Heart left ventricle (tissue), 16 donors: ENCODE measurements around the gene CLCN6. TPM values are rescaled to one million over a fixed set of nuclear protein-coding genes. Genes with fewer than 3 reads are reported as not detected.
A peak's percentile ranks its signal among the peaks of the same experiment; 100 is the strongest.

Experiments
- ATAC-seq, 4 donors: fragments of 200-7000 bp; cut with Tn5 transposase; one replicate each; pipeline ENCODE4 v1.9.1; 2020 to 2022; ENCODE audit warnings: moderate library complexity in 4 of 4, mild to moderate bottlenecking in 3 of 4, moderate number of reproducible peaks in 1 of 4
- DNase-seq, 5 donors: peaks; one replicate each; pipeline ENCODE4 v3.0.0-alpha.2; 2020
- H3K27ac ChIP-seq, 12 donors: fragments of 200-600 bp; sonication (generic) in 4 of 12; one replicate each; pipeline versions ENCODE4 v1.5.0 to v1.8.0; 2016 to 2022; ENCODE audit warnings: mild to moderate bottlenecking in 2 of 12
- H3K27me3 ChIP-seq, 9 donors: fragments of 200-600 bp; sonication (generic) in 2 of 9; one replicate each; pipeline versions ENCODE4 v1.5.1 to v1.8.0; 2016 to 2022; ENCODE audit warnings: mild to moderate bottlenecking in 3 of 9
- H3K36me3 ChIP-seq, 9 donors: fragments of 200-600 bp; sonication (generic) in 2 of 9; one replicate each; pipeline versions ENCODE4 v1.5.0 to v1.8.0; 2018 to 2022; ENCODE audit warnings: mild to moderate bottlenecking in 2 of 9
- H3K4me1 ChIP-seq, 12 donors: fragments of 200-600 bp; sonication (generic) in 4 of 12; one replicate each; pipeline versions ENCODE4 v1.5.0 to v1.8.0; 2016 to 2022; ENCODE audit warnings: mild to moderate bottlenecking in 3 of 12
- H3K4me3 ChIP-seq, 12 donors: fragments of 200-600 bp; sonication (generic) in 4 of 12; one replicate each; pipeline versions ENCODE4 v1.5.0 to v1.8.0; 2017 to 2022; ENCODE audit warnings: mild to moderate bottlenecking in 9 of 12, moderate library complexity in 4 of 12
- H3K9me3 ChIP-seq, 12 donors: fragments of 200-600 bp; sonication (generic) in 4 of 12; one replicate each; pipeline versions ENCODE4 v1.5.0 to v1.8.0; 2016 to 2022; ENCODE audit warnings: mild to moderate bottlenecking in 1 of 12
- POLR2A ChIP-seq, 2 donors: fragments of 450-650 bp; IDR thresholded peaks; one replicate each; pipeline ENCODE4 v1.6.1; 2017; ENCODE audit warnings: antibody characterized with exemption in 2 of 2, mild to moderate bottlenecking in 2 of 2, moderate library complexity in 2 of 2
- WGBS, 4 donors: extraction: QIAGEN DNeasy Blood & Tissue Kit in 2 of 4; methylation state at CpG; one replicate each; pipeline versions ENCODE4 v1.1.5 to v1.1.7; 2013 to 2018; 5-methylcytosine and 5-hydroxymethylcytosine counted together
- intact Hi-C, 10 donors: fragments of 100-400 bp; cut with DNase I; formaldehyde crosslinking; loops; one replicate each; pipeline versions ENCODE4 v1.11.1 to v1.14.2; 2022
- polyA plus RNA-seq, 2 donors: library from polyadenylated mRNA; stranded (reverse); fragments of 200-250 nt; gene quantifications; one replicate each; pipeline ENCODE4 v1.2.3, GENCODE V29; 2013
- total RNA-seq, 9 donors: library from RNA; depleted of rRNA in 2 of 9; stranded (reverse); fragments of >200 nt in 2 of 9; fragmentation: NEBNext Ultra II Directional in 3 of 9; extraction: Animal tissue kit (Norgen Biotek cat#: 25700) in 3 of 9; gene quantifications; one replicate each; pipeline versions ENCODE4 v1.1.0 to v1.2.4, GENCODE V29; 2016 to 2023
- TF ChIP-seq, protein P1 (sequence below), 12 donors: fragments of 200-600 bp; sonication (generic) in 4 of 12; IDR thresholded peaks; one replicate each; pipeline versions ENCODE4 v1.5.0 to v1.8.0; 2018 to 2022; ENCODE audit warnings: antibody characterized with exemption in 12 of 12, mild to moderate bottlenecking in 5 of 12
- donor health status: ischemic (EF 13 %, LVEDD 7.1; RV severe dilation, severe dysfunction).
- donor health status: healthy with polysubstance abuse.
- donor health status: DM: no; HTN: yes; CAD: no.
- donor health status: DM: no; HTN: no; CAD: no.
- donor health status: ischemic (EF 25% LVEDD 6.9; RV normal size, moderate dysfunction).
- donor health status: ischemic (EF 25% LVEDD 5.7; RV mildly dilated, moderate dysfunction).
- donor health status: healthy.
- donor health status: DM: yes; HTN: yes; CAD: no.
- donor health status: ischemic (EF 35%, LVEDD 5.7; RV mildly dilated, moderate dysfunction).
- donor health status: nonischemic (EF 11% LVEDD 7.7; RV severe dilation, severe dysfunction).
- donor health status: DM: yes; HTN: yes; CAD: no.
- donor health status: PGD.
- donor health status: ischemic (EF 29% LVEDD 5.4; RV normal size, mild dysfunction).
- donor health status: nonischemic (EF 23%, LVEDD 6.1; RV moderate dilation, normal function).

The CLCN6 gene
- total and polyA plus RNA-seq, 11 donors: 10.2 to 21.5 (median 17.2) TPM

DNA sequence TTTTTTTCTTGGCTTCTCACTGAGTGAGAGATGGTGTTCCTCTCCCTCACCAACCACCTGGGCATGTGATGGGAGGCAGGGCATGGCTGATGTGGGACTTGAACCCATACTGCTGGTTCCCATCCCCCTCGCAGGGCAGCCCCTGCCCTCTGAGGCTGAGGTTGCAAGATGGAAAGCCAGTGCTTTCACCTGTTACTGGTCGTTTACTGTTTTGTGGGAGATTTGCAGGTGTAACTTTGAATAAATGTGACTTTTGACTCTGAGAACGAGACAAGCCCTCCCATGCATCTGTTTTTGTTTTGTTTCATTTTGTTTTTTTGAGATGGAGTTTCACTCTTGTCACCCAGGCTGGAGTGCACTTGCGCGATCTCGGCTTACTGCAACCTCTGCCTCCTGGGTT is 22.4 kb upstream of the CLCN6 start:
- H3K27me3 ChIP-seq: no peaks in the 10 kb centered on the region
- no peaks in the 10 kb centered on the region for H3K9me3 ChIP-seq
- no peak for DNase-seq
- no peak for TF ChIP-seq POLR2A (IDR thresholded peaks at IDR 0.05)
- TF ChIP-seq, protein P1, sequence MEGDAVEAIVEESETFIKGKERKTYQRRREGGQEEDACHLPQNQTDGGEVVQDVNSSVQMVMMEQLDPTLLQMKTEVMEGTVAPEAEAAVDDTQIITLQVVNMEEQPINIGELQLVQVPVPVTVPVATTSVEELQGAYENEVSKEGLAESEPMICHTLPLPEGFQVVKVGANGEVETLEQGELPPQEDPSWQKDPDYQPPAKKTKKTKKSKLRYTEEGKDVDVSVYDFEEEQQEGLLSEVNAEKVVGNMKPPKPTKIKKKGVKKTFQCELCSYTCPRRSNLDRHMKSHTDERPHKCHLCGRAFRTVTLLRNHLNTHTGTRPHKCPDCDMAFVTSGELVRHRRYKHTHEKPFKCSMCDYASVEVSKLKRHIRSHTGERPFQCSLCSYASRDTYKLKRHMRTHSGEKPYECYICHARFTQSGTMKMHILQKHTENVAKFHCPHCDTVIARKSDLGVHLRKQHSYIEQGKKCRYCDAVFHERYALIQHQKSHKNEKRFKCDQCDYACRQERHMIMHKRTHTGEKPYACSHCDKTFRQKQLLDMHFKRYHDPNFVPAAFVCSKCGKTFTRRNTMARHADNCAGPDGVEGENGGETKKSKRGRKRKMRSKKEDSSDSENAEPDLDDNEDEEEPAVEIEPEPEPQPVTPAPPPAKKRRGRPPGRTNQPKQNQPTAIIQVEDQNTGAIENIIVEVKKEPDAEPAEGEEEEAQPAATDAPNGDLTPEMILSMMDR (IDR thresholded peaks at IDR 0.05): no peak
- intact Hi-C loops: loop anchor here in 2 of 10 donors (5.0 to 10.0 kb wide), 2 partner anchors 46 to 49 kb away; partner anchors contain the start of gene AGTRAP (in 2 of the 2)
- no peaks in the 10 kb centered on the region for H3K36me3 ChIP-seq
- 93 to 97% (median 94%) methylated on average over 6 of the region's 6 CpGs for WGBS, 4 donors
- H3K4me1 ChIP-seq: peaks cover 15 to 43% (median 41%) of the 10 kb centered on the region in 12 donors
- H3K27ac ChIP-seq: no peak overlapping the region
- no peak for ATAC-seq
- H3K4me3 ChIP-seq: no peak overlapping the region

DNA sequence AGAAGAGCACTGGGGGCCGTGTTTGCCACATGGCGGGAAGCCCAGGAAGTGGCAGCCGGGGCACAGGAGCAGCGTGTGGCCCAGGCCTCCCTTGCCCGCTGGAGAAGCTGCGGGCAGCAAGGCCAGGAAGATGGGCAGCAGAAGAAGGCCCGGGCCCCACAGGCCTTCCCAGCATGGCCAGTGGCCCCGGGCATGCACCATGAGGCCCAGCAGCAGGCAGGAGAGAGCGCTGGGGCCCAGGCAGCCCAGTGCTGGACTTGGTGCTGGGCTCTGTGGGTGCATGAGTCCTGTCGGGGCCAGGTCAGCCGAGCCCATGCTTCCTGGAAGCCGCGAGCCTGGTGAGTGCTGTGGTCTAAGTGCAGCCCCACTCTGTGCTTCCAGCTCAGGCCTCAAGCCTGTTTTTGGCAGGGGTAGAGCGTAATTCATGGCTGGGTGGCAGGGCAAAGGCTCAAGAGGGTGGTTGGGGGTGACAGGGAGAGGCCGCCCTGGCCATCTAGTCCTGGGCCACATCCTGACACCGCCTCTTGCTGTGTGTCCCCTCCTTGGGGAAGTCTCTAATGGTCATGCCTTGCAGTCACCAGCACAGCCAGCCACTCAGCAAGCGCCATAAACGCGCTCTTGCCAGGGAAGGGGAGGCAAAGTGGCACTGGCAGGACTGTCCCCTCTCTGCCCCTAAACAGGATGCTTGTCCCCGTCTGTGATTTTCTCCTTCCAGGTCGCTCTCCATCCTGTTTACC is 21.6 kb upstream of the CLCN6 start:
- H3K27ac ChIP-seq: peak overlapping the region in 11 of 12 donors; percentile 46 to 99 (median 71)
- no peaks in the 10 kb centered on the region for H3K9me3 ChIP-seq
- H3K36me3 ChIP-seq: peaks cover 0 to 4% (median 0%) of the 10 kb centered on the region in 9 donors
- H3K4me1 ChIP-seq: peaks cover 19 to 52% (median 50%) of the 10 kb centered on the region in 12 donors
- ATAC-seq: peak in 2 of 4 donors; percentile 0 to 8
- no peak for TF ChIP-seq POLR2A (IDR thresholded peaks at IDR 0.05)
- TF ChIP-seq, protein P1 (IDR thresholded peaks at IDR 0.05): no peak
- no peaks in the 10 kb centered on the region for H3K27me3 ChIP-seq
- intact Hi-C loops: loop anchor here in 3 of 10 donors (2.0 to 10.0 kb wide), 3 partner anchors 18 to 50 kb away; partner anchors contain the start of gene AGTRAP (in 2 of the 3)
- DNase-seq: peak in 2 of 5 donors; percentile 24 to 26
- 68 to 69% (median 69%) methylated on average over 9 to 21 of the region's 21 CpGs for WGBS, 4 donors
- peak overlapping the region in 9 of 12 donors; percentile 35 to 53 (median 43) for H3K4me3 ChIP-seq

DNA sequence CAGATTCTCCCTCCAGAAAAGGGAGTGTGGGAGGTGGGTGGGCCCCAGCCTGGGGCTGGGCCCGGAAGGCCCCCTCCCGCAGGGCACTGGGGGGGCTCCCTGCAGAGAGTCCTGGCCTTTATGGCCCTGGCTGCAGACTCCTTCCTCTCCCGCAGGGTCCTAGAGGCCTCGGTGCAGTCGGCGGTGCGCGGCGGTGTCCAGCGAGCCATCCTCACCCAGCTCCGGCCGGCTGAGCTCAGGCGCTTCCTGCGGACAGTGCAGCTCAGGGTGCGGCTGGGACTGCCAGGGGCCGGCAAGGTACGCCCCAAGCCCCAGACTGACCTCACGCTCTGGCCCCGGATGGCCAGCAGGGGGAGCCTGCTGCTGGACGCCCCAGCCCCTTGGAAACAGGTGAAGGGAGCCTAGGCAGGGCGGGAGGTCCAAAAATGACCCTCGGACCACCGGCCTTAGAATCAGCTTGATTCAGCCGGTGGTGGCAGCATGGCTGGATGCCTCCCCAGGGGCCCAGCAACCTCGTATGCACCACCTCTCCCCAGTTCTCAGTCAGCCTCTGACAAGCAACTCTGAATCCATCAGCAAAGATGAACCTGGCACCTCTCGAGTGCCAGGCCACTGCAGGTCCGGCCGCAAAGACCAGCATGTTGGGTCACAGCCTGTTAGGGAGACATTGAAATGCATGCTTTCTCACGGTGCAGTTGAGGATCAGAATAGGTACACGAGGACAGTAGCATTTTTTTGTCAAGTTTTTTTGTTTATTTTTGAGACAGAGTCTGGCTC is 20.8 kb upstream of the CLCN6 start:
- Histone ChIP-seq H3K27ac (peak overlapping the region in 11 of 12 donors; percentile 46 to 99 (median 71)), H3K27me3 (no peaks in the 10 kb centered on the region), H3K36me3 (peaks cover 0 to 11% (median 4%) of the 10 kb centered on the region in 9 donors), H3K4me3 (peak overlapping the region in 10 of 12 donors; percentile 13 to 53 (median 42)), H3K9me3 (no peaks in the 10 kb centered on the region), H3K4me1 (peaks cover 26 to 59% (median 57%) of the 10 kb centered on the region in 12 donors)
- ATAC-seq (peak; percentile 26 to 60 (median 57)), DNase-seq (peak; percentile 81 to 90 (median 83))
- 3 to 15% (median 5%) methylated on average over 14 to 30 of the region's 30 CpGs for WGBS, 4 donors
- intact Hi-C loops: loop anchor here in 3 of 10 donors (2.0 to 10.0 kb wide), 3 partner anchors 18 to 50 kb away; partner anchors contain the start of gene AGTRAP (in 2 of the 3)
- peak in 1 of 2 donors; percentile 37 for TF ChIP-seq POLR2A (IDR thresholded peaks at IDR 0.05)
- TF ChIP-seq, protein P1 (IDR thresholded peaks at IDR 0.05): peak; percentile 83 to 98 (median 89)
